NCI-H2196 (cell line): ENCODE measurements around the gene CDC5L.

Experiments
- DNase-seq: peaks from one replicate; lab custom pipeline; 2025; ENCODE audit not compliant: unreplicated experiment; lab: John Stamatoyannopoulos, UW

Gene CDC5L

GRCh38 chr6:44373051-44373450 is 14.5 kb upstream of the CDC5L start:
- DNase-seq = no peak

DNA sequence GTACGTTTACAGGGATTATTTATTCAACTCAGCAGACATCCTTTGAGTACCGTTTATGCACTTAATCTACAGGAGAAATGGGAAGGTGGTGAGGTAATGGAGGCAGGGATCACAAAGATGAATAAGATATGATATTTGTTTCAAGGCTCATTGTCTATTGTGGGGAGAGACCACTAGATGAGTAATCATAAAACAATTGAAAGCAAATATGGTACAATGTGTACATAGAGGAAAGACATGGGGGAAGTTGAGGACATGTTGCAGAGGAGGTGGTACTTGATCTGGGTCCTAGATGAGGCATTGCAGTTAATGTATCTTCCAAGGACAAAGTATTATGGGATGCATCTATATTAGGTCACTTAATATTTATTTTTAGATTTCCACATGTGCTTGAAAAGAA is 13.7 kb upstream of the CDC5L start:
- DNase-seq = no peak

DNA sequence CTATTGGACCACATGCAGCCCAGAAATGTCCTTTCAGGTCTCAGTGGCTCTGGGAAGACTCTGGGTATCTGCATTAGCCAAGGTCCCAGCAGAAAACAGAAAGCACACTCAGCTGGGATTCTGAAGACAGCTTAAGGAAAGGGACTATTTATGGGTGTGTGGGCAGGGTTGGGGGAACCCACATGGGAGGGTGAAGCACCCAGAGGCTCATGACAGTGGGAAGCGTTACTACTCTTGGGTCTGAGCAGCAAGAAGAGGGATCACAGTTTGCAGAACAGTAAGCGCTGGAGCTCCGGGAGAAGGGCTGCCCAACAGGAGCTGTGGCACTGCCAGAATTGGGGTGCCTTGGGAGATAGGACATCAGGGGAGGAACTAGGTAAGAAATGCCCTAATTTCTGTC is 12.4 kb upstream of the CDC5L start:
- no peak for DNase-seq

- no peak for DNase-seq
Measured at GRCh38 chr6:44377484-44377883, 10.0 kb upstream of the CDC5L start.

GRCh38 chr6:44377971-44378370 is 9.5 kb upstream of the CDC5L start:
- no peak for DNase-seq

DNA sequence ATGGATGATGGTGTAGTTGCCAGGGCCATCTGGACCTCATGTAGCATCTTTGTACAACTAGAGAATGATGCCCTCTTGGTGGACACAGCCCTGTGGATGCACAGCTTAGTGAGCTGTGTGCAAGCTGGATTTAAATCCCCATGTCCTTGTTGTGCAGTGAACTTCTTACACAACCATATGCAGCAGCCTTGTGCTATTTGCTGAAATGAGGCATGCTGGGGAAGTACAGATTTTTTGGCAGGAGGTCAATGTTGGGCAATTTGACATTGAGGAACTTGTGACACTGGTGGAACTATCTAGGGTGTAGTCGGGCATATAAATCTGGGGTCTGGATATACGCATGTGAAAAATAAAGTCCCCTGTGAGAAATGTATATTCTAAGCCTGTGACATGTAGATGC is 5.8 kb upstream of the CDC5L start:
- DNase-seq = no peak

DNA sequence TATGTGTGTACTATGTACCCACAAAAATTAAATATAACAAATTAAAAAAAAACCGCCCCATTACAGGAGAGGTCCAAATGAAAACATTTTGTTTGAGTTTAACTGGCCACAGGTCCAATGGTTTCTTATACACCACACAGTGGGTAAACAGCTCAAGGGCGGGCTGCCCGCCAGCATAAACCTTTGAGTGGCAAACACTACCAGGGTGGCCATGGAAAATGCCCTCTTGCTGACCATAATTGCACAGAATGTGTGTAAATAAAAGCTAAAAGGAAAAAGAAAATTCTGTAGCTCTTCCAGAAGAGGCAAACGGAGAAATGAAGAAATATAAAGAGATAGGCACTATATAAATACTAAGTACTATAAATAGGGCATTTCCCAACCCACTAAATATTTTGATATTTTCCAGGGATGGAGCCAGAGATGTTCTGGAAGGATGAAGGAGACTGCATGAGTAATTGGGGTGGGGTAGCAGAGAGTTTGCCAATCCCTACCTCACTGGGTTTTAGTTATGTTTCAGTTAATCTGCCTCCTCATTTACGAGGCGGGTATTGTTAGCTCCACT is 1.1 kb upstream of the CDC5L start:
- DNase-seq = peak; percentile 48

DNA sequence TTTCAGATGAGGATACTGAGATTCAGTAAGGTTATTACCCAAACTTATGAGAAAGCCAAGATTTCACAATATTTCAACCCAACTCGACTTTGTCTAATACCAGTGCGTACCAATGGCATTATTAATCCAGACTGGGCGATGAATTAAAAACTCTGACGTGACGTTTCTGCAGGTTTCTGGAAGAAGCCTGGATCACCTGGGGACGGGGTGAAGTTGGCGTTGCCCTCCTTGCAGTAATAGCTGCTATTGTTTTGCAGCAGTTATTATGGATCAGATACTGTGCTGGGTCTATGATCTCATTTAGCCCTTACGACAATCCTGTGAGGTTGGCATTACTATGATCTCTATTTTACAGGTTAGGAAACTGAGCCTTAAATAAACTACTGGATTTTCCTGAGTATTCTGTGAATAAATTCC is 569 bp upstream of the CDC5L start:
- no peak for DNase-seq

DNA sequence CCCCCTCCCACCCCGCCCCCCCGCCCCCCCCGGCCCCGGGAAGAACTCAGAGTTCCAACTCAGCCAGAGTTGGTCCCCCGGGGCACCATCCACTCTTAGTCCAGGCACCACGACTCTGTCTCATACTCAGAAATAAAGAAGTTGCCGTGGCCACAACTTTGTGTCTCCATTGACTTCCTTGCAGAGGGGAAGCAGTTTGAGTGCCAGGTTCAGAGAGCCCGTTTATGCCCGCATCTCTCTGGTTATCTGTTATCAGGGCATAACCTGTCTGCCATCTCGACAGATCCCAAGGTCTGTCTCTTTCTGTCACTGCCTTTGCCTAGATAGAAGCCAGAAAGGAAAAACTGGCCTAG is 605 bp downstream of the CDC5L start:
- DNase-seq = no peak

GRCh38 chr6:44388887-44389286 is 1.4 kb downstream of the CDC5L start:
- no peak for DNase-seq

GRCh38 chr6:44390158-44390683 is 2.7 kb downstream of the CDC5L start:
- no peak for DNase-seq

- no peak for DNase-seq
Measured at GRCh38 chr6:44395501-44395900, 8.0 kb downstream of the CDC5L start.

- DNase-seq = no peak
Measured at GRCh38 chr6:44396968-44397367, 9.5 kb downstream of the CDC5L start.

GRCh38 chr6:44397424-44398164 is 10.1 kb downstream of the CDC5L start:
- no peak for DNase-seq

GRCh38 chr6:44399991-44400390 is 12.5 kb downstream of the CDC5L start:
- no peak for DNase-seq

DNA sequence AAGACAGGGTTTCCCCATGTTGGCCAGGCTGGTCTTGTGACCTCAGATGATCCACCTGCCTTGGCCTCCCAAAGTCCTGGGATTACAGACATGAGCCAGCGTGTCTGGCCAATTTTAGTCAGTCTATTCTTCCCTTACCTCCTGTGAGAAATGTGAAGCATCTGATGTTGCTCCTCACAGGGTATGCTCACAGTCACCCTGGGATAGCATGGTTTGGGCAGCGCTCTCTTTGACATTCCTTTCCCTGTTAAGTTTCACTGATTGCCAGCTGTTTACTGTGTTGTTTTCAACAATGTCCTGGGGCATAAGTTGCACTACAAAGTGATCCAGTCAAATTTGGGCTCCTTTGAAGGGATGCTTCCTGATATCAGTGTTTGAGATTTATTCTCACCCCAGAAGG is 13.1 kb downstream of the CDC5L start:
- DNase-seq = no peak

DNA sequence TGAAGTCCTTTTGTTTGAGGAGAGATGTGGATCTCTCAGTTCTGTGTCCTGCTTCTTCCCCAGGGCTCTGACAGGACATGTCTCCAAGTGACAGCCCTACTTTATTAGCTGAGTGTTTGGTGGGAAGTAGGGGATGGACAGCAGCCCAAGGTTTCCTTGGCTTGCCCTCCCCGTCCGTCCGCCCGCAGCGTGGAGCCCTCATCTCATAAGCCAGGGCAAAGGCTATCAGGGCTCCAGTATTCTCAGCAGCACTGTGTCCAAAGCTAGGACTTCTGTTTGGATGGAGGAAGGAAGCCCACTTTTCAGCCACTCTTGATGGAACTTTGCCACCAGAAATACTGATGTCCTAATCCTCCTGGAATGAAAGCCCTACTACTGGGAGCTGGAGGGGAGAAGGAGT is 13.6 kb downstream of the CDC5L start:
- no peak for DNase-seq

GRCh38 chr6:44404022-44404714 is 16.7 kb downstream of the CDC5L start:
- DNase-seq = no peak

GRCh38 chr6:44404715-44405099 is 17.2 kb downstream of the CDC5L start:
- DNase-seq = no peak

DNA sequence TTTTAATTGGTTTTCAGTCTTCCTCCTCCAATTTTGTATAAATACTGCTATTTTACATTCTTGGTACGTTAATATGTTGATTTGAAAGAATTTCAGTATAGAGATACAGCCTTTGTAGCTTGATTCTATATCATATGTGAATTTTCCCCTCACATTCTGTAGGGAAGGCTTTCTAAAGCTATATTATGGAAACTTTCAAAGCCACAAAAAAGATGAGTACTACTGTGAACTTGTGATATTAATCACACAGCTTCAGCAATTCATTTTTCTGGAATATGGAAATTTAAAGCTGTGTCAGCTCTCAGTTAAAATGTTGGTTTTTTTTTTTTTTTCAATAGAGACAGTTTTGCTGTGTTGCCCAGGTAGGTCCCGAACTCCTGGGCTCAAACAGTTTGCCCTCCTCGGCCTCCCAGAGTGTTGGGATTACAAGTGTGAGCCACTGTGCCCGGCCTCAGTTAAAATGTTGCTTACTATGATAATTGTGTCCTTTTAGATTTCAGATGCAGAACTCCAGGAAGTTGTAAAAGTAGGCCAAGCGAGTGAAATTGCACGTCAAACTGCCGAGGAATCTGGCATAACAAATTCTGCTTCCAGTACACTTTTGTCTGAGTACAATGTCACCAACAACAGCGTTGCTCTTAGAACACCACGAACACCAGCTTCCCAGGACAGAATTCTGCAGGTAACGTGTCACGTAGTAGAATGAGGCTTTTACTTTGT is 20.6 kb downstream of the CDC5L start:
- DNase-seq = no peak

DNA sequence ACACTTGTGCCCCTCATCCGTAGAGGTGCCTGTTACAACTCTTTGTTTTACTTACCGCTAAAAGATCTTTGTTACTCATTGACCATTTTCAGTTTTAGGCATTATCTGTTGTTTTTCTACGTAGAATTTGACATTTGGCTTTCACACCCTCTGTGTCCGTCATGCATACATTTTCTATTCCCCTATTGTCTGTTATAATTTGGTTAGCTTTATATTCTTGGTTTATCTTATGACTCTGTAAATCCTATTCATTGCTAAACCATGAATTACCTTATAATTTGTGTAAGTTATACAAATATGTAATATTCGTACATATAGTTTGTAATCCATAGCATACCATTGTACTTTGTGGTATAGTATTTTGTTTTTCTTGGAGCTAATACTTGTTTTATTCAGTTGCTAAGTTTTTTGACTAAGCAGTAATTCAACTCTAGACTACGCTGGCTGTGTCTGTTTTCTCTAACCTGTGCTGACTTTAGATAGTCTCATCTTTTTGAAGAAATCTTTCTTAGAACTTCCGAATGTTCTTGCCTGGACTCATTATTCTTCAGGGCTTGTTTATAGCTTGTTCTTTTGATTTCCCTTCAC is 21.8 kb downstream of the CDC5L start:
- no peak for DNase-seq
